ENCODE measurements around the gene AZGP1.
A peak's percentile ranks its signal among the peaks of the same experiment; 100 is the strongest.
"Not testable (repeated sequence)": the region's sequence is repeated elsewhere in the genome, so short reads cannot be mapped to it uniquely, and the experiment has no call there.

Gene AZGP1

DNA sequence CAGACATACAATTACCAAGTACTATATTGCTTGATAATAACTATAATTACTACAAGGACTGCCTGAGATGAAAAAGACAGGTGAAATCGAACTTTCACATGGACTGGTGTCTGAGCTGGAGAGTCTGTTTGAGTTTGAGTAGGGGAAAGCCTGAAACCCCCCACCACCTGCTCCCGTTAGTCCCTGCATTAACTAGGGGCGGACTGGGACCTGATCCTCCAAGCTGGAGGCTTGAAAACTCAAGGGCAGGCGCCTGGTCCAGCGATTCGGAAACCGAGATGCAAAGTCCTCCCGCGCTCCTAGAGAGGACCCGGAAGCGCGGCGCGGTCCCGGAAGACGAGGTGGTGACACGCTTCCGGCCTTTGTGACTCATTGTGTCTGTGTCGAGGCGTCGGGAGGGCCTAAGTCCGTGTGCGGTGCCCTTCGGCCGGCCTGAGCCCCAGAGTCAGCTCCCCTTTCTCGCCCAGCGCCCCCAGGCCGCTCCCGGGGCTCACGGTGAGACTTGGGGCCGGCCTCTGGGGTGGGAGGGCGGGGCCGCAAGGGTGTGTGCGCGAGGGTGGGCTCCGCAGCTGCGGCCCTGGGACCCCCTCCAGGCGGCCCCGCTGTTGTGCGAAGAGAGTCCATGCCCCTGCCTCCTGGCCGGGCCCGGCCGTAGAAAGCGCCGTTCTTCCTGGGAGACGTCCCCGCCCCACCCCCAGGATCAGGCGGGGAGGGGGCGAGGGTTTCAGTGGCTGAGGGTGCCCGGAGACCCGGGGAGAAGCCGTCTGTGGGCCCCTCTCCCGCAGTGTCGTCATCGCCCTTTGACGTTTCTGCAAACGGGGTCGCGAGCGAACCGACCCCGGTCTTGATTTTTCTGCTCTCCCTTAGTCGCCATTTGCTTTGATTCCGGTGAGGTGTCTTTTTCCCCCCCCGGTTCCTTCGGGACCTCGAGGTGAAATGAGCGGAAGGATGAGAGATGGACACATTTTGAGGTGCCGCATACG is 39.7 kb upstream of the AZGP1 start, which contains the start of gene ZKSCAN1:
Gene ZKSCAN1 (plus strand): TSS at position 365 of the 983 bp plus-strand sequence. CDS start 7,911 bp downstream, outside the sequence.
- Histone ChIP-seq H3K27ac (ENCODE audit: low read depth in 2 of 2, low read length in 2 of 2) (peak within 1 kb of the TSS; percentile 88 to 92), H3K36me3 (ENCODE audit: control insufficient read depth in 2 of 2, insufficient read depth in 2 of 2, low read length in 2 of 2) (peaks cover 4 to 5% of the 10 kb centered on the region in 2 donors), H3K9ac (ENCODE audit: low read depth in 1 of 2, low read length in 2 of 2) (peak within 1 kb of the TSS; percentile 97 to 100), H3K4me3 (ENCODE audit: low read length in 2 of 2) (peak within 1 kb of the TSS; percentile 70 to 98), H3K4me1 (ENCODE audit: control insufficient read depth in 2 of 2, insufficient read depth in 2 of 2, low read length in 2 of 2) (peaks cover 29 to 39% of the 10 kb centered on the region in 2 donors), H3K9me3 (ENCODE audit: control insufficient read depth in 2 of 2, low read length in 2 of 2) (no peaks in the 10 kb centered on the region), H3K27me3 (ENCODE audit: control insufficient read depth in 2 of 2, insufficient read depth in 2 of 2, low read length in 2 of 2) (no peaks in the 10 kb centered on the region)

GRCh38 chr7:100013328-100013676 is 37.5 kb upstream of the AZGP1 start:
- no peaks in the 10 kb centered on the region for H3K9me3 ChIP-seq (ENCODE audit: control insufficient read depth in 2 of 2, low read length in 2 of 2)
- no peaks in the 10 kb centered on the region for H3K36me3 ChIP-seq (ENCODE audit: control insufficient read depth in 2 of 2, insufficient read depth in 2 of 2, low read length in 2 of 2)
- H3K27ac ChIP-seq (ENCODE audit: low read depth in 2 of 2, low read length in 2 of 2): peak overlapping the region in 1 of 2 donors; percentile 21
- H3K4me1 ChIP-seq (ENCODE audit: control insufficient read depth in 2 of 2, insufficient read depth in 2 of 2, low read length in 2 of 2): peaks cover 23 to 27% of the 10 kb centered on the region in 2 donors
- H3K4me3 ChIP-seq (ENCODE audit: low read length in 2 of 2): no peak overlapping the region
- no peak overlapping the region for H3K9ac ChIP-seq (ENCODE audit: low read depth in 1 of 2, low read length in 2 of 2)
- no peaks in the 10 kb centered on the region for H3K27me3 ChIP-seq (ENCODE audit: control insufficient read depth in 2 of 2, insufficient read depth in 2 of 2, low read length in 2 of 2)

DNA sequence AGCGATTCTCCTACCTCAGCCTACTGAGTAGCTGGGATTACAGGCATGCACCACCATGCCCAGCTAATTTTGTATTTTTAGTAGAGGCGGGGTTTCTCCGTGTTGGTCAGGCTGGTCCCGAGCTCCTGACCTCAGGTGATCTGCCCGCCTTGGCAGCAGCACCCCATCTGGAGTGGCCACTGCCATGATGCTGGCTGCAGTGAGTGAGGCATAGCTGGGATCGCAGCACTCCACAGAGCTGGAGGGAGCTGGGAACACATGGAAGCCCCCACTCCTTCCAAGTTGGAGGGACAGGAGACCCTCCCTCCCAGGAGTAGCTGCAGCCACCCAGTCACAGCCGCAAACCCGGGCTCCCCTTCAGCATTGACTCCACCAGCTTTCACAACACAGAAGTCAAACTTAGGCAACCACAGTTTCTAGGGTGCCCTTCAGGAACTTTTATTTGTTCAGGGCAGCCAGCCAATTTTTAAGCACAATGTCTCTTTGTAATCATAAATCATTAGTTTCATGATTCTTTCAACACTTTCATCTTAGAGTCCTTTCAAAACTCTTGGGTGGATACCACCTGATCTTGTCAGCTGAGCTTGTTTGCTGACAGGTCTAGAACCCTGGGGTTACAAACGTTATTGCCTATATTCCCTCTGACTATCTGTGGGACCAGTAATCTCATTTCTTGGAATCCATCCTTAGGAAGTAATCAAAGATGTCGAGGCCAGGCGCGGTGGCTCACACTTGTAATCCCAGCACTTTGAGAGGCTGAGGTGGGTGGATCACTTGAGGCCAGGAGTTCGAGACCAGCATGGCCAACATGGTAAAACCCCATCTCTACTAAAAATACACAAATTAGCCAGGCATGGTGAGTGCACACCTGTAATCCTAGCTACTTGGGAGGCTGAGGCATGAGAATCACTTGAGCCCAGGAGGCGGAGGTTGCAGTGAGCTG is 36.8 kb upstream of the AZGP1 start:
- not testable (repeated sequence) for H3K9ac ChIP-seq (ENCODE audit: low read depth in 1 of 2, low read length in 2 of 2); H3K4me3 ChIP-seq (ENCODE audit: low read length in 2 of 2); H3K9me3 ChIP-seq (ENCODE audit: control insufficient read depth in 2 of 2, low read length in 2 of 2); H3K27me3 ChIP-seq (ENCODE audit: control insufficient read depth in 2 of 2, insufficient read depth in 2 of 2, low read length in 2 of 2); H3K36me3 ChIP-seq (ENCODE audit: control insufficient read depth in 2 of 2, insufficient read depth in 2 of 2, low read length in 2 of 2)
- Histone ChIP-seq H3K27ac (ENCODE audit: low read depth in 2 of 2, low read length in 2 of 2) (peak overlapping the region in 1 of 2 donors; percentile 21), H3K4me1 (ENCODE audit: control insufficient read depth in 2 of 2, insufficient read depth in 2 of 2, low read length in 2 of 2) (peaks cover 18 to 25% of the 10 kb centered on the region in 2 donors)

GRCh38 chr7:100011516-100011915 is 35.7 kb upstream of the AZGP1 start:
- no peaks in the 10 kb centered on the region for H3K36me3 ChIP-seq (ENCODE audit: control insufficient read depth in 2 of 2, insufficient read depth in 2 of 2, low read length in 2 of 2)
- peaks cover 9 to 18% of the 10 kb centered on the region in 2 donors for H3K4me1 ChIP-seq (ENCODE audit: control insufficient read depth in 2 of 2, insufficient read depth in 2 of 2, low read length in 2 of 2)
- no peak overlapping the region for H3K27ac ChIP-seq (ENCODE audit: low read depth in 2 of 2, low read length in 2 of 2)
- H3K4me3 ChIP-seq (ENCODE audit: low read length in 2 of 2): no peak overlapping the region
- H3K9me3 ChIP-seq (ENCODE audit: control insufficient read depth in 2 of 2, low read length in 2 of 2): no peaks in the 10 kb centered on the region
- no peak overlapping the region for H3K9ac ChIP-seq (ENCODE audit: low read depth in 1 of 2, low read length in 2 of 2)
- H3K27me3 ChIP-seq (ENCODE audit: control insufficient read depth in 2 of 2, insufficient read depth in 2 of 2, low read length in 2 of 2): no peaks in the 10 kb centered on the region

GRCh38 chr7:100010901-100011300 is 35.1 kb upstream of the AZGP1 start:
- H3K36me3 ChIP-seq (ENCODE audit: control insufficient read depth in 2 of 2, insufficient read depth in 2 of 2, low read length in 2 of 2): no peaks in the 10 kb centered on the region
- peaks cover 6 to 12% of the 10 kb centered on the region in 2 donors for H3K4me1 ChIP-seq (ENCODE audit: control insufficient read depth in 2 of 2, insufficient read depth in 2 of 2, low read length in 2 of 2)
- H3K27ac ChIP-seq (ENCODE audit: low read depth in 2 of 2, low read length in 2 of 2): no peak overlapping the region
- no peaks in the 10 kb centered on the region for H3K27me3 ChIP-seq (ENCODE audit: control insufficient read depth in 2 of 2, insufficient read depth in 2 of 2, low read length in 2 of 2)
- no peak overlapping the region for H3K9ac ChIP-seq (ENCODE audit: low read depth in 1 of 2, low read length in 2 of 2)
- H3K9me3 ChIP-seq (ENCODE audit: control insufficient read depth in 2 of 2, low read length in 2 of 2): no peaks in the 10 kb centered on the region
- no peak overlapping the region for H3K4me3 ChIP-seq (ENCODE audit: low read length in 2 of 2)

GRCh38 chr7:100009952-100010351 is 34.1 kb upstream of the AZGP1 start:
- not testable (repeated sequence) for H3K9ac ChIP-seq (ENCODE audit: low read depth in 1 of 2, low read length in 2 of 2); H3K9me3 ChIP-seq (ENCODE audit: control insufficient read depth in 2 of 2, low read length in 2 of 2); H3K36me3 ChIP-seq (ENCODE audit: control insufficient read depth in 2 of 2, insufficient read depth in 2 of 2, low read length in 2 of 2); H3K27ac ChIP-seq (ENCODE audit: low read depth in 2 of 2, low read length in 2 of 2); H3K27me3 ChIP-seq (ENCODE audit: control insufficient read depth in 2 of 2, insufficient read depth in 2 of 2, low read length in 2 of 2); H3K4me3 ChIP-seq (ENCODE audit: low read length in 2 of 2)
- H3K4me1 ChIP-seq (ENCODE audit: control insufficient read depth in 2 of 2, insufficient read depth in 2 of 2, low read length in 2 of 2): peaks cover 5 to 12% of the 10 kb centered on the region in 2 donors

DNA sequence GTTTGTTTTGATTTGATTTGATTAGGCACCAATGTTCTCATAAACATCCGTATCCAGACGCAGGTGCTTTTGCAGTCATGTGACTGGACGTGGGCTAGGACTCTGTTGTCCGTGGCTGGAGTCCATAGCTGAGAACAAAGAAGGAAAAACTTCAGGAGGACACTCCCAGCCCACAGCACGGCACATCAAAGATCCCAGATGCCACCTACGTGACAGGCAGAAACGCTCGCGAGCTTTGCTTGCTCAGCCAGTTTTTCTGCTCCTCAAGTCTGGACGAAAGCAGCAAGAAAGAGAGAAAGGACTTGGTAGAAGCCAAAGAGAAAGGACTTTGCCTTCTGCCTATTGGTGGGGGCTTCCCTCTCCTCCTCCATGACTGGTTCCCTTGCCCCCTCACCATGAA is 32.7 kb upstream of the AZGP1 start:
- H3K36me3 ChIP-seq (ENCODE audit: control insufficient read depth in 2 of 2, insufficient read depth in 2 of 2, low read length in 2 of 2): no peaks in the 10 kb centered on the region
- peaks cover 7 to 23% of the 10 kb centered on the region in 2 donors for H3K4me1 ChIP-seq (ENCODE audit: control insufficient read depth in 2 of 2, insufficient read depth in 2 of 2, low read length in 2 of 2)
- H3K4me3 ChIP-seq (ENCODE audit: low read length in 2 of 2): peak overlapping the region in 1 of 2 donors; percentile 22
- H3K9me3 ChIP-seq (ENCODE audit: control insufficient read depth in 2 of 2, low read length in 2 of 2): no peaks in the 10 kb centered on the region
- H3K27me3 ChIP-seq (ENCODE audit: control insufficient read depth in 2 of 2, insufficient read depth in 2 of 2, low read length in 2 of 2): no peaks in the 10 kb centered on the region
- H3K9ac ChIP-seq (ENCODE audit: low read depth in 1 of 2, low read length in 2 of 2): peak overlapping the region in 1 of 2 donors; percentile 47
- H3K27ac ChIP-seq (ENCODE audit: low read depth in 2 of 2, low read length in 2 of 2): peak overlapping the region; percentile 76 to 77

GRCh38 chr7:100007887-100008286 is 32.1 kb upstream of the AZGP1 start:
- no peak overlapping the region for H3K9ac ChIP-seq (ENCODE audit: low read depth in 1 of 2, low read length in 2 of 2)
- no peaks in the 10 kb centered on the region for H3K36me3 ChIP-seq (ENCODE audit: control insufficient read depth in 2 of 2, insufficient read depth in 2 of 2, low read length in 2 of 2)
- H3K4me3 ChIP-seq (ENCODE audit: low read length in 2 of 2): no peak overlapping the region
- H3K9me3 ChIP-seq (ENCODE audit: control insufficient read depth in 2 of 2, low read length in 2 of 2): no peaks in the 10 kb centered on the region
- no peaks in the 10 kb centered on the region for H3K27me3 ChIP-seq (ENCODE audit: control insufficient read depth in 2 of 2, insufficient read depth in 2 of 2, low read length in 2 of 2)
- H3K27ac ChIP-seq (ENCODE audit: low read depth in 2 of 2, low read length in 2 of 2): peak overlapping the region; percentile 76 to 77
- peaks cover 7 to 28% of the 10 kb centered on the region in 2 donors for H3K4me1 ChIP-seq (ENCODE audit: control insufficient read depth in 2 of 2, insufficient read depth in 2 of 2, low read length in 2 of 2)

DNA sequence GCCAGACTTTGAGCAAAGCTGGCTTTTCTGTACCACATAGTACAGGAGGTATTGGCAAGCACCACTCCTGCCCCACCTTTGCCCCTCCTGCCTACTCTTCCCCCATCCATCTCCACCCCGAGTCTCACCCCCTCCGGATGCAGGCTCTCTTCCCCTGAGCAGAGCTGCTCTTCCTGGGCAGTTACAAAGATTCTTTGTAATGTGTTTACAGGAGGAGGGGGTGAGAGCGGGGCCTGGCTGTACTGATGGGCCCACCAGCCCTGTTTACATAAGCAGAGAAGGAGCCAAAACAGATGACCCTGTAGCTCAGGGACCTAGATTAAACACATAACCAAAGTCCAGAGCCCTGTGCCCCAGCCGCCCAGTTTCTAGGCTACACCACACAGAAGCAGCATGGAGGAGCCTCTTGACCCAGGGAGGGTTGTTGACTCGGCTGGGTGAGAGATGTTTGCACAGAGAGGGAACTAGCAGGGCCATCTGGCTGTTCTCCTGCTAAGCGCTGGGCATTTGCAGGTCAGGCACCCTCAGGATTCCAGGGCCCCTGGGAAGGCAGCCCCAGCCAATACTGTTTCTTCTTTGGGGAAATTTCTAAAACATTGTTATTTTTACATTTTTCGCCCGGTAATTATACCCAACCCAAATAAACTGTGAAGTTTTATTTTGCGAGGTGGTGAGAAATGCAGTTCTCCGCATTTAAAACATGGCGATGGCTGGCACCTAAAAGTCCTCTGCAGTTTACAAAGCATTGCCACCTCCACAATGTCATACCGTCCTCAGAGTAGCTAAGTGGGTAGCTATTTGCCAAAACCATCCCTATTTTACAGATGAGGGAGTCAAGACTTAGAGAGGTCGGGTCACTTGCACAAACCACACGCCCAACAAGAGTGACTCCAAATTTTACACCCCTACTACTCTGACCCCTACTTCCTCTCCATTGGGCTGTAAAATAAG is 28.2 kb upstream of the AZGP1 start:
- Histone ChIP-seq H3K36me3 (ENCODE audit: control insufficient read depth in 2 of 2, insufficient read depth in 2 of 2, low read length in 2 of 2) (no peaks in the 10 kb centered on the region), H3K27me3 (ENCODE audit: control insufficient read depth in 2 of 2, insufficient read depth in 2 of 2, low read length in 2 of 2) (no peaks in the 10 kb centered on the region)

More for the DNA sequence above, 28.2 kb upstream of the AZGP1 start:
- peaks cover 12 to 34% of the 10 kb centered on the region in 2 donors for H3K4me1 ChIP-seq (ENCODE audit: control insufficient read depth in 2 of 2, insufficient read depth in 2 of 2, low read length in 2 of 2)
- peak overlapping the region; percentile 19 to 24 for H3K9ac ChIP-seq (ENCODE audit: low read depth in 1 of 2, low read length in 2 of 2)
- H3K9me3 ChIP-seq (ENCODE audit: control insufficient read depth in 2 of 2, low read length in 2 of 2): no peaks in the 10 kb centered on the region
- H3K4me3 ChIP-seq (ENCODE audit: low read length in 2 of 2): no peak overlapping the region
- peak overlapping the region; percentile 77 to 85 for H3K27ac ChIP-seq (ENCODE audit: low read depth in 2 of 2, low read length in 2 of 2)

Data from mucosa of rectum (tissue), 2 donors.